ENCODE results near the gene FRRS1L. TPM values are rescaled to one million over a fixed set of nuclear protein-coding genes. Genes with fewer than 3 reads are reported as not detected.
A peak's percentile ranks its signal among the peaks of the same experiment; 100 is the strongest.

Gene FRRS1L
- total and polyA plus RNA-seq, 4 donors, result 0.08 to 0.51 TPM; not detected in 2

GRCh38 chr9:109107402-109108240 lies 59.4 kb downstream of the FRRS1L start (continued):
- TF ChIP-seq REST (IDR thresholded peaks at IDR 0.05), result no peak

GRCh38 chr9:109101810-109102209 lies 65.2 kb downstream of the FRRS1L start:
- H3K4me1 ChIP-seq (ENCODE audit: control insufficient read depth in 4 of 4, insufficient read depth in 4 of 4, low read length in 3 of 4), result peaks cover 4 to 20% (median 13%) of the 10 kb centered on the region in 4 donors
- TF ChIP-seq RAD21 (IDR thresholded peaks at IDR 0.05), result peak in 1 of 2 donors; percentile 8
- TF ChIP-seq NR2F2 (IDR thresholded peaks at IDR 0.05), result no peak
- no peak for TF ChIP-seq FOXA1 (IDR thresholded peaks at IDR 0.05)
- no peak for TF ChIP-seq ATF3 (IDR thresholded peaks at IDR 0.05)
- TF ChIP-seq REST (IDR thresholded peaks at IDR 0.05), result peak; percentile 20
- no peak for TF ChIP-seq FOXA2 (IDR thresholded peaks at IDR 0.05)
- peak in 1 of 2 donors; percentile 43 for TF ChIP-seq JUND (IDR thresholded peaks at IDR 0.05)
- no peak for TF ChIP-seq HNF4G (IDR thresholded peaks at IDR 0.05)
- no peak for TF ChIP-seq MAX (IDR thresholded peaks at IDR 0.05)
- TF ChIP-seq HNF4A (conservative IDR thresholded peaks at IDR 0.05), result peak in 1 of 2 donors; percentile 27
- TF ChIP-seq CTCF (IDR thresholded peaks at IDR 0.05; ENCODE audit: low read depth, low read length, missing input control), result no peak
- TF ChIP-seq YY1 (IDR thresholded peaks at IDR 0.05), result peak; percentile 37
- no peak for TF ChIP-seq SP1 (IDR thresholded peaks at IDR 0.05)
- no peak for TF ChIP-seq RXRA (IDR thresholded peaks at IDR 0.05)
- no peak for TF ChIP-seq ZBTB33 (IDR thresholded peaks at IDR 0.05)
- no peak for TF ChIP-seq EGR1 (IDR thresholded peaks at IDR 0.05; ENCODE audit: low read depth in 2 of 2)
- no peak for TF ChIP-seq GABPA (IDR thresholded peaks at IDR 0.05 in 1 of 2, conservative IDR thresholded peaks at IDR 0.05 in 1 of 2)
- TF ChIP-seq TAF1 (conservative IDR thresholded peaks at IDR 0.05), result no peak
- H3K27ac ChIP-seq (ENCODE audit: low read depth in 1 of 2, low read length in 2 of 2), result peak overlapping the region; percentile 46 to 73
- H3K9me3 ChIP-seq (ENCODE audit: control insufficient read depth in 4 of 4, low read length in 3 of 4), result no peaks in the 10 kb centered on the region
- no peak for DNase-seq (ENCODE audit: low spot score)
- WGBS, result 38% methylated on average over 3 of the region's 3 CpGs
- H3K9ac ChIP-seq (ENCODE audit: low read depth in 1 of 2, low read length in 2 of 2), result no peak overlapping the region
- no peaks in the 10 kb centered on the region for H3K27me3 ChIP-seq (ENCODE audit: control insufficient read depth in 4 of 4, insufficient read depth in 4 of 4, low read length in 3 of 4)
- peaks cover 1 to 12% (median 5%) of the 10 kb centered on the region in 4 donors for H3K36me3 ChIP-seq (ENCODE audit: control insufficient read depth in 4 of 4, insufficient read depth in 3 of 4, low read depth in 1 of 4, low read length in 3 of 4)
- H3K4me3 ChIP-seq (ENCODE audit: low read depth in 1 of 3, low read length in 3 of 3), result no peak overlapping the region

Measured in liver (tissue), 9 donors.